Peyer's patch (tissue), 4 donors: Measurements from ENCODE around the gene RPL15. TPM values are rescaled to one million over a fixed set of nuclear protein-coding genes. Genes with fewer than 3 reads are reported as not detected.

Experiments
- DNase-seq, 3 donors: peaks; one replicate each; pipeline ENCODE4 v3.0.0-alpha.2; 2017 to 2019
- H3K27ac ChIP-seq, 4 donors: fragments of 200-600 bp; sonication (generic); one replicate each; pipeline ENCODE4 v1.5.1; 2016 to 2019
- H3K27me3 ChIP-seq, 2 donors: fragments of 200-600 bp; sonication (generic); one replicate each; pipeline ENCODE4 v1.5.1; 2019
- H3K36me3 ChIP-seq, 3 donors: fragments of 200-600 bp; sonication (generic); one replicate each; pipeline ENCODE4 v1.5.1; 2016 to 2019
- H3K4me1 ChIP-seq, 4 donors: fragments of 200-600 bp; sonication (generic); one replicate each; pipeline ENCODE4 v1.5.1; 2016 to 2019
- H3K4me3 ChIP-seq, 4 donors: fragments of 200-600 bp; sonication (generic); 1 replicate in 3 of 4; 2 replicates in 1 of 4; pipeline ENCODE4 v1.5.1; 2016 to 2019; ENCODE audit warnings: mild to moderate bottlenecking in 1 of 4
- H3K9me3 ChIP-seq, 4 donors: fragments of 200-600 bp; sonication (generic); one replicate each; pipeline ENCODE4 v1.5.1; 2016 to 2019; ENCODE audit warnings: mild to moderate bottlenecking in 1 of 4
- POLR2A ChIP-seq, 2 donors: fragments of 450-650 bp; IDR thresholded peaks; one replicate each; pipeline ENCODE4 v1.5.1; 2017; ENCODE audit warnings: antibody characterized with exemption in 2 of 2, mild to moderate bottlenecking in 2 of 2, moderate library complexity in 2 of 2
- total RNA-seq, 4 donors: library from RNA; depleted of rRNA; stranded (reverse); fragments of >200 nt; gene quantifications; one replicate each; pipeline ENCODE4 v1.1.0, GENCODE V29; 2016
- TF ChIP-seq, protein P1 (sequence below), 6 experiments: fragments of 450-650 bp in 4 of 6; fragments of 200-600 bp in 2 of 6; sonication (generic) in 1 of 6; IDR thresholded peaks; one replicate each; pipeline ENCODE4 v1.5.1; 2017 to 2019; ENCODE audit warnings: antibody characterized with exemption in 6 of 6, mild to moderate bottlenecking in 3 of 6, moderate library complexity in 1 of 6

Gene RPL15
- total RNA-seq, 4 donors from 2014 or later = 409 to 1,183 (median 647) TPM

- Histone ChIP-seq H3K4me3 (no peak overlapping the region), H3K27ac (no peak overlapping the region), H3K36me3 (peaks cover 0 to 13% (median 0%) of the 10 kb centered on the region in 3 donors), H3K4me1 (no peaks in the 10 kb centered on the region), H3K9me3 (no peaks in the 10 kb centered on the region), H3K27me3 (no peaks in the 10 kb centered on the region)
- TF ChIP-seq POLR2A (IDR thresholded peaks at IDR 0.05) = no peak
- TF ChIP-seq, protein P1, sequence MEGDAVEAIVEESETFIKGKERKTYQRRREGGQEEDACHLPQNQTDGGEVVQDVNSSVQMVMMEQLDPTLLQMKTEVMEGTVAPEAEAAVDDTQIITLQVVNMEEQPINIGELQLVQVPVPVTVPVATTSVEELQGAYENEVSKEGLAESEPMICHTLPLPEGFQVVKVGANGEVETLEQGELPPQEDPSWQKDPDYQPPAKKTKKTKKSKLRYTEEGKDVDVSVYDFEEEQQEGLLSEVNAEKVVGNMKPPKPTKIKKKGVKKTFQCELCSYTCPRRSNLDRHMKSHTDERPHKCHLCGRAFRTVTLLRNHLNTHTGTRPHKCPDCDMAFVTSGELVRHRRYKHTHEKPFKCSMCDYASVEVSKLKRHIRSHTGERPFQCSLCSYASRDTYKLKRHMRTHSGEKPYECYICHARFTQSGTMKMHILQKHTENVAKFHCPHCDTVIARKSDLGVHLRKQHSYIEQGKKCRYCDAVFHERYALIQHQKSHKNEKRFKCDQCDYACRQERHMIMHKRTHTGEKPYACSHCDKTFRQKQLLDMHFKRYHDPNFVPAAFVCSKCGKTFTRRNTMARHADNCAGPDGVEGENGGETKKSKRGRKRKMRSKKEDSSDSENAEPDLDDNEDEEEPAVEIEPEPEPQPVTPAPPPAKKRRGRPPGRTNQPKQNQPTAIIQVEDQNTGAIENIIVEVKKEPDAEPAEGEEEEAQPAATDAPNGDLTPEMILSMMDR (IDR thresholded peaks at IDR 0.05) = no peak
- DNase-seq = no peak
Observed at GRCh38 chr3:23885210-23885609, 31.7 kb upstream of the RPL15 start.

- Histone ChIP-seq H3K4me1 (no peaks in the 10 kb centered on the region), H3K9me3 (no peaks in the 10 kb centered on the region), H3K27me3 (no peaks in the 10 kb centered on the region), H3K36me3 (peaks cover 0 to 23% (median 0%) of the 10 kb centered on the region in 3 donors), H3K4me3 (no peak overlapping the region), H3K27ac (no peak overlapping the region)
- TF ChIP-seq POLR2A (IDR thresholded peaks at IDR 0.05) = no peak
- TF ChIP-seq, protein P1 (IDR thresholded peaks at IDR 0.05) = no peak
- no peak for DNase-seq
Observed at GRCh38 chr3:23886311-23886710, 30.6 kb upstream of the RPL15 start.

DNA sequence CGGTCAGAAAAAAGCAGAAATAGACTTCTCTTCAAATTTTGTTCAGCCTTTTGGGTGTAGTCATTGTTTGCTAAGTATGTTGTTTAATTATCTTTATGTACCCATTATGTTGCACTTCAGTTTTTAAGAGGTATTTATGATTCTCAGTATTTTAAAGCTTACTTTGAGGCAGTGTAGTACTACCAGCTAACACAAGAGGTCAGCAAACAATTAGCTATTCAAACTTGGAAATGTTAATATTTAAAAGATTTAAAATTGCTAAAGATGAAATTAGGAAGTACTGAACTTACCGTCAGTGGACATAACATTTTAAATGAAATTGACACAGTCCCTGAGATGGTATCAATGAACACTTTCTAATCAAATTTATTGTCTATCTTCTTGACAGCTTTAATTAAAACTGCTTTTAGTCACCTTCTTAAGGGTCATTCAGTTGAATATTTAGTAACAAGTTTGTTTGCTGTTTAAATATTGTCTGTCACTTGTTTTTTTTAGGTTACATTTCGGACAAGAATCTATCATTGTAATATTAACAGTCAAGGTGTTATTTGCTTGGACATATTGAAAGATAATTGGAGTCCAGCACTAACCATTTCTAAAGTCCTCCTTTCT is 28.2 kb upstream of the RPL15 start:
- Histone ChIP-seq H3K9me3 (no peaks in the 10 kb centered on the region), H3K36me3 (peaks cover 0 to 14% (median 0%) of the 10 kb centered on the region in 3 donors), H3K4me1 (no peaks in the 10 kb centered on the region), H3K27ac (no peak overlapping the region), H3K27me3 (no peaks in the 10 kb centered on the region), H3K4me3 (no peak overlapping the region)
- TF ChIP-seq POLR2A (IDR thresholded peaks at IDR 0.05) = no peak
- TF ChIP-seq, protein P1 (IDR thresholded peaks at IDR 0.05) = peak; percentile 77 to 92 (median 82)
- DNase-seq = no peak

DNA sequence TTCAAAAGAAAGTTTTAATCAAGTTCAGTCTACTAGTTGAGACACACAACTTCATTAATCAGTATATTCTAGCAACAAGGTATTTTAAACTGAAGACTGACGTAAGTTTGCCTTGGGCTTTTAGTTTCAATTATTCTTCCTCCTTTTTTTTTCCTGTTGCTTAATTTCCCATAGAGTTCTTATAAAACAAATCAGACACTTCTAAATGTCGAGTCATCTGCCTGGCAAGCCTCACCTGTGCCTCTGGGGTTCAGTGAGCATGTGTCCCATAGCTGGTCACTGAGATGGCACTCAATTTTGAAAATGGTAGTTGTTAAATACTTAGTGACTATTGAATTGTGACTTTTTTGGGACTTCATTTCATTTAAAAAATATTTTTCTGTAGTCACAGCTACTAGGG is 27.5 kb upstream of the RPL15 start:
- no peaks in the 10 kb centered on the region for H3K27me3 ChIP-seq
- no peaks in the 10 kb centered on the region for H3K4me1 ChIP-seq
- no peak overlapping the region for H3K4me3 ChIP-seq
- no peaks in the 10 kb centered on the region for H3K9me3 ChIP-seq
- DNase-seq = no peak
- no peak overlapping the region for H3K27ac ChIP-seq
- peaks cover 0 to 14% (median 0%) of the 10 kb centered on the region in 3 donors for H3K36me3 ChIP-seq
- TF ChIP-seq, protein P1 (IDR thresholded peaks at IDR 0.05) = no peak
- TF ChIP-seq POLR2A (IDR thresholded peaks at IDR 0.05) = no peak

GRCh38 chr3:23889950-23890349 is 27.0 kb upstream of the RPL15 start:
- H3K36me3 ChIP-seq = peaks cover 0 to 14% (median 0%) of the 10 kb centered on the region in 3 donors
- TF ChIP-seq, protein P1 (IDR thresholded peaks at IDR 0.05) = no peak
- TF ChIP-seq POLR2A (IDR thresholded peaks at IDR 0.05) = no peak
- no peaks in the 10 kb centered on the region for H3K27me3 ChIP-seq
- no peaks in the 10 kb centered on the region for H3K4me1 ChIP-seq
- no peaks in the 10 kb centered on the region for H3K9me3 ChIP-seq
- H3K27ac ChIP-seq = no peak overlapping the region
- no peak for DNase-seq
- H3K4me3 ChIP-seq = no peak overlapping the region
